Small intestine (tissue), 7 donors: ENCODE results near the gene ZNF277. TPM values are rescaled to one million over a fixed set of nuclear protein-coding genes. Genes with fewer than 3 reads are reported as not detected.

ENCODE experiments used
- DNase-seq, 2 donors: peaks; one replicate each; pipeline versions ENCODE4 v3.0.0 to v3.0.0-alpha.2; 2013
- FAIRE-seq: peaks from 2 replicates; lab custom pipeline; 2012; peaks lifted over from hg19 to GRCh38; lab: Jason Lieb, UNC
- H3K27ac ChIP-seq, 3 donors: one replicate each; pipeline ENCODE4 v1.5.1; 2013; ENCODE audit warnings: low read length in 2 of 3, mild to moderate bottlenecking in 2 of 3, control low read depth in 1 of 3, inconsistent platforms in 1 of 3, low read depth in 1 of 3, moderate library complexity in 1 of 3
- H3K27me3 ChIP-seq, 3 donors: one replicate each; pipeline ENCODE4 v1.6.1; 2013; ENCODE audit warnings: low read length in 3 of 3, inconsistent platforms in 1 of 3; ENCODE audit not compliant: control insufficient read depth in 3 of 3, insufficient read depth in 3 of 3
- H3K36me3 ChIP-seq, 3 donors: one replicate each; pipeline ENCODE4 v1.6.1; 2013; ENCODE audit warnings: low read length in 3 of 3, inconsistent platforms in 1 of 3, low read depth in 1 of 3, mild to moderate bottlenecking in 1 of 3, moderate library complexity in 1 of 3; ENCODE audit not compliant: control insufficient read depth in 3 of 3, insufficient read depth in 2 of 3
- H3K4me1 ChIP-seq, 3 donors: one replicate each; pipeline ENCODE4 v1.6.1; 2013; ENCODE audit warnings: low read length in 2 of 3, inconsistent platforms in 1 of 3, low read depth in 1 of 3, mild to moderate bottlenecking in 1 of 3, moderate library complexity in 1 of 3; ENCODE audit not compliant: control insufficient read depth in 3 of 3, insufficient read depth in 2 of 3
- H3K4me3 ChIP-seq, 3 donors: one replicate each; pipeline ENCODE4 v1.5.1; 2013; ENCODE audit warnings: low read length in 3 of 3, control low read depth in 1 of 3, inconsistent platforms in 1 of 3, low read depth in 1 of 3, mild to moderate bottlenecking in 1 of 3, moderate library complexity in 1 of 3
- H3K9me3 ChIP-seq, 2 donors: one replicate each; pipeline ENCODE4 v1.6.1; 2013; ENCODE audit warnings: low read depth in 1 of 2, low read length in 1 of 2; ENCODE audit not compliant: control insufficient read depth in 2 of 2, insufficient read depth in 1 of 2
- WGBS, 3 donors: extraction: QIAGEN DNeasy Blood & Tissue Kit; methylation state at CpG; one replicate each; pipeline ENCODE4 v1.1.7; 2013; 5-methylcytosine and 5-hydroxymethylcytosine counted together
- polyA plus RNA-seq, 4 donors: library from polyadenylated mRNA; stranded (reverse) in 3 of 4; unstranded in 1 of 4; fragments of 200-250 nt in 3 of 4; fragments of 120-200 nt in 1 of 4; gene quantifications; one replicate each; pipeline versions ENCODE4 v1.2.1 to v1.2.3, GENCODE V29; 2013
- donor health status: healthy with polysubstance abuse.
- donor health status: control.
- donor health status: control.
- donor health status: Bipolar disorder and iron deficiency.
- donor health status: healthy.

The ZNF277 gene
- polyA plus RNA-seq, 4 donors = 15.8 to 27.2 (median 24.9) TPM

DNA sequence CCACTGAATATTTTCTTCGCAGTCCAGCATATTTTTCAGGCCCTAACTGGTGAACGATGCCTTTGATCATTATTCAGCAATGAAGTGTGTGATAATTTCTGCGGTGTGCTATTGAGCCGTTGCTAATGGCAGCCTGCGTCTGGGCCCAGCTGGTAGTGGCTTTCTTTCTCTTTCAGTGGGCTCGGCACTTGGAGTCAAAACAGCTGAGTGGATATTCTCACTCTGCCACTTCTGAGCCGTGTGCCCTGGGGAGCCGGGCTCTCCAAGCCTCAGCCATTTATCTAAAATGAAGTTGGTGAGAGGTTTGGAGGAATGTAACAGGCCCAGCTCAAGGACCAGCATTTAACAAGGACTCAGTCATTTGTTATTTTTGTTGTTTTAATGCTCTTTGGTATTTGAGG lies 156.2 kb downstream of the ZNF277 start:
- Histone ChIP-seq H3K4me3 (no peak overlapping the region), H3K4me1 (no peaks in the 10 kb centered on the region), H3K27me3 (no peaks in the 10 kb centered on the region), H3K27ac (no peak overlapping the region), H3K36me3 (no peaks in the 10 kb centered on the region), H3K9me3 (no peaks in the 10 kb centered on the region)
- DNase-seq (no peak), FAIRE-seq (no peak)
- WGBS, 3 donors = 61 to 77% (median 73%) methylated on average over 8 of the region's 8 CpGs

- whole genome bisulfite sequencing, 3 donors = 87 to 95% (median 89%) methylated on average over 1 of the region's 1 CpG
Observed at GRCh38 chr7:112364388-112364787, 157.9 kb downstream of the ZNF277 start.

GRCh38 chr7:112365551-112365950 lies 159.1 kb downstream of the ZNF277 start:
- DNase-seq (no peak), FAIRE-seq (no peak)

More at GRCh38 chr7:112364388-112364787, 157.9 kb downstream of the ZNF277 start:
- H3K4me1 ChIP-seq = no peaks in the 10 kb centered on the region
- no peak overlapping the region for H3K27ac ChIP-seq
- no peak overlapping the region for H3K4me3 ChIP-seq
- no peaks in the 10 kb centered on the region for H3K36me3 ChIP-seq
- H3K9me3 ChIP-seq = no peaks in the 10 kb centered on the region
- FAIRE-seq (no peak), DNase-seq (no peak)
- H3K27me3 ChIP-seq = no peaks in the 10 kb centered on the region

DNA sequence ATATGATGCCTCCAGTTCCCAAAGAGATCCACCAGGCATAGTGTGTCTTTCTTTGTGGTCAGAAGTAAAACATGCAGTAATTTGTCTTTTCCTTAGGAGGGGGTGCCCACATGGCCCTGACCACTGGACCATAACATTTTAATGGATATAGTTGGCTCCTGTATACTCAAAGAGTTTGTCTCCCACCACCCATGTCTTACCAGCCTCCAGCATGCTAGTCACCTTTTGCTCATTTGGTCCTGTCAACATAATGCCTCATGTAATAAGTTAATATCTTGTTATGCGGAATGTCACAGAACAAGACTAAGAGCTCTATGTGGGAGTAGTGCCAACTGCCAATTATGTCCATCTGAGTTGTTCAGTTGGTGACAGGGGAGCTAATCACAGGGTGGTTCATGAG lies 160.4 kb downstream of the ZNF277 start:
- FAIRE-seq (no peak), DNase-seq (no peak)
- no peak overlapping the region for H3K4me3 ChIP-seq
- 93 to 96% (median 96%) methylated on average over 1 of the region's 1 CpG for WGBS, 3 donors
- no peaks in the 10 kb centered on the region for H3K36me3 ChIP-seq
- H3K9me3 ChIP-seq = no peaks in the 10 kb centered on the region
- no peak overlapping the region for H3K27ac ChIP-seq
- no peaks in the 10 kb centered on the region for H3K27me3 ChIP-seq
- no peaks in the 10 kb centered on the region for H3K4me1 ChIP-seq

More at GRCh38 chr7:112365551-112365950, 159.1 kb downstream of the ZNF277 start:
- no peak overlapping the region for H3K4me3 ChIP-seq
- no peaks in the 10 kb centered on the region for H3K27me3 ChIP-seq
- H3K36me3 ChIP-seq = no peaks in the 10 kb centered on the region
- WGBS, 3 donors = 92 to 98% (median 95%) methylated on average over 3 of the region's 3 CpGs
- no peak overlapping the region for H3K27ac ChIP-seq
- no peaks in the 10 kb centered on the region for H3K4me1 ChIP-seq
- H3K9me3 ChIP-seq = no peaks in the 10 kb centered on the region

DNA sequence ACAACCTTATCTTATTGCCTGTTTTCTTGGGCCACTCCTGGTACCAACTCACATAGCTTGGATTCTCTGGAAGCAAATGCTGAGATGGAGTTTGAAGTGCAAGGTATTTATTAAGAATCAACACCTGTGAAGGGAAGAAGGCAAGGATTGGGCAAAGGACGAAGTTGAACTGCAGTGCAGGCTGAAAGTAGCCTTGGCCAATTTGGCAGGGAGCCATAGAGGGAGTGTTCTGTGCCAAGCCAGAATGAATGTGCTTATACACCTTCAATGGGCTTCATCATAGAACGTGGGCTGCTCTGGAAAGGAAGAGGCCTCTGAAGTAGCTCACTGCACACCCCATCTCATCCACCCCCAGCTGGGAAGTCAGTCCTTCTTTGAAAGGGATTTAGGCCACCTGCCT lies 163.9 kb downstream of the ZNF277 start:
- H3K27me3 ChIP-seq = no peaks in the 10 kb centered on the region
- no peaks in the 10 kb centered on the region for H3K9me3 ChIP-seq
- no peaks in the 10 kb centered on the region for H3K36me3 ChIP-seq
- FAIRE-seq = no peak
- H3K27ac ChIP-seq = no peak overlapping the region
- H3K4me3 ChIP-seq = no peak overlapping the region
- peak; percentile 15 to 82 for DNase-seq
- no peaks in the 10 kb centered on the region for H3K4me1 ChIP-seq
- 0 to 45% (median 12%) methylated on average over 2 of the region's 2 CpGs for WGBS, 3 donors

GRCh38 chr7:112371701-112372100 lies 165.2 kb downstream of the ZNF277 start:
- DNase-seq = no peak
- no peaks in the 10 kb centered on the region for H3K27me3 ChIP-seq
- H3K27ac ChIP-seq = no peak overlapping the region
- 48 to 57% (median 54%) methylated on average over 2 of the region's 2 CpGs for WGBS, 3 donors
- H3K4me3 ChIP-seq = no peak overlapping the region
- no peaks in the 10 kb centered on the region for H3K4me1 ChIP-seq
- peak; percentile 36 for FAIRE-seq
- H3K9me3 ChIP-seq = no peaks in the 10 kb centered on the region
- H3K36me3 ChIP-seq = no peaks in the 10 kb centered on the region

- H3K27me3 ChIP-seq = no peaks in the 10 kb centered on the region
- peak; percentile 30 for FAIRE-seq
Observed at GRCh38 chr7:112372101-112372500, 165.6 kb downstream of the ZNF277 start.

GRCh38 chr7:112377593-112377992 lies 171.1 kb downstream of the ZNF277 start:
- 54 to 80% (median 60%) methylated on average over 1 of the region's 1 CpG for WGBS, 3 donors
- no peak for FAIRE-seq

More at GRCh38 chr7:112372101-112372500, 165.6 kb downstream of the ZNF277 start:
- no peak for DNase-seq
- Histone ChIP-seq H3K4me3 (no peak overlapping the region), H3K27ac (no peak overlapping the region), H3K36me3 (no peaks in the 10 kb centered on the region), H3K4me1 (no peaks in the 10 kb centered on the region), H3K9me3 (no peaks in the 10 kb centered on the region)
- WGBS, 3 donors = 30 to 64% (median 38%) methylated on average over 1 of the region's 1 CpG

More at GRCh38 chr7:112377593-112377992, 171.1 kb downstream of the ZNF277 start:
- Histone ChIP-seq H3K9me3 (no peaks in the 10 kb centered on the region), H3K4me3 (no peak overlapping the region), H3K4me1 (no peaks in the 10 kb centered on the region), H3K36me3 (no peaks in the 10 kb centered on the region), H3K27me3 (no peaks in the 10 kb centered on the region), H3K27ac (no peak overlapping the region)
- no peak for DNase-seq
